Measurements from ENCODE around the gene SOX5.
A peak's percentile ranks its signal among the peaks of the same experiment; 100 is the strongest.
"Not testable (repeated sequence)": the region's sequence is repeated elsewhere in the genome, so short reads cannot be mapped to it uniquely, and the experiment has no call there.

Gene SOX5

DNA sequence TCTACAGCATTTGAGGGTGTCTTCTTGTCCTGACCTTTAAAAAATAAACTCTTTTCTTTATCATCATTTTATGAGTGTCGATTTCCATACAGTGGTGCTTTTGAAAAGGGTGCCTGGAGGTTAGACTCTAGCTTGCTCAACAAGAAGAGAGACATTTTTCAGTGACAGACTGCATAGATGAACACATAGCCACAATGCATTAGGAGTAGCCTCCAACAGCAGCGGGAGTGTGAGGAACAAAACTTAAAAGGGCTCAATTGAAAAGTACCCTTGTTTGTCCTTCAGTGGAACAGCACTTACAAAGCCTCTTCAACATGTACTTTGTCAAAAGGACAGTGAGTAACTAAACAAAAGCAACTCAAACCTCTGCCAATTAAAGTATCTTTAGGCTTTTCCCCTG, 119.3 kb downstream of the SOX5 start:
- DNase-seq: no peak

DNA sequence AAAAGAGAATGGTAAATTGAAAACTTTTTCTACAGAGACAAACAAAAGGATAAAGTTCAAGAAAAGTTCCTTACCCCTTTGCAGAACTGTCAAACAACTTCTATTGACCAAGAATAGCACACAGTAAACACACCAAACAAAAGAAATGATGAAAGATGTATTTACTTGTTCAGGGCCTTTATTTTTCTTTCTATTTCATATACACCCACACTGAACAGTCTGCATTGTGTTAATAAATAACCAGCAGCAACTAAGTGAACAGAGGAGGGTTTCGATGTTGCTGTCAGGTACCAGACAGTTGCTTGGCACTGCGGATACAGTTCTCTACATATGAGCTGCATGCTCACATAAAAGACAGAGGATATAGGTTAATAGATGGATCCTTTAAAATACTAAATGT, 122.1 kb downstream of the SOX5 start:
- DNase-seq: no peak

DNA sequence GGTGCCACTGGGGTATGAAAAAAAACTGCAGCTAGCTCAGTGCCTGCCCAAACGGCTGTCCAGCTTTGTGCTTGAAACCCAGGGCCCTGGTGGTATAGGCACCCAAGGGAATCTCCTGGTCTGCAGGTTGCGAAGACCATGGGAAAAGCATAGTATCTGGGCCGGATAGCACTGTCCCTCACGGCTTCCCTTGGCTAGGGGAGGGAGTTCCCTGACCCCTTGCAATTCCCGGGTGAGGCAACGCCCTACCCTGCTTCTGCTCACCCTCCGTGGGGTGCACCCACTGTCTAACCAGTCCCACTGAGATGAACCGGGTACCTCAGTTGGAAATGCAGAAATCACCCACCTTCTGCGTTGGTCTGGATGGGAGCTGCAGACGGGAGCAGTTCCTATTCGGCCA, 124.3 kb downstream of the SOX5 start:
- DNase-seq: not testable (repeated sequence)

DNA sequence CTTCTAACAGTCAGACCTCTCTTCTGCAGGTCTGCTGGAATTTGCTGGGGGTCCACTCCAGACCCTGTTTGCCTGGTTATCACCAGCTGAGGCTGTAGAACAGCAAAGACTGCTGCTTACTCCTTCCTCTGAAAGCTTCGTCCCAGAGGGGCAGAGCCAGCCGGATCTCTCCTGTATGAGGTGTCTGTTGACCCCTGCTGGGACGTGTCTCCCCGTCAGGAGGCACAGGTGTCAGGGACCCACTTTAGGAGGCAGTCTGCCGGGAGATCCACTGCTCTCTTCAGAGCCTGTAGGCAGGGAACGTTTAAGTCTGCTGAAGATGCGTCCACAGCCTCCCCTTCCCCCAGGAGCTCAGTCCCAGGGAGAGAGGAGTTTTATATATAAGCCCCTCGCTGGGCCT, 125.1 kb downstream of the SOX5 start:
- DNase-seq: no peak

DNA sequence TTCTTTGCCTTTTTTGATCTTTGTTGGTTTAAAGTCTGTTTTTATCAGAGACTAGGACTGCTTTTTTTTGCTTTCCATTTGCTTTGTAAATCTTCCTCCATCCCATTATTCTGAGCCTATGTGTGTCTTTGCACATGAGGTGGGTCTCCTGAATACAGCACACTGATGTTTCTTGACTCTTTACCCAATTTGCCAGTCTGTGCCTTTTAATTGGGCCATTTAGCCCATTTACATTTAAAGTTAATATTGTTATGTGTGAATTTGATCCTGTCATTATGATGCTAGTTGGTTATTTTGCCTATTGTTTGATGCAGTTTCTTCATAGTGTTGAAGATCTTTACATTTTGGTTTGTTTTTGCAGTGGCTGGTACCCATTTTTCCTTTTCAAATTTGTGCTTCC, 126.6 kb downstream of the SOX5 start:
- not testable (repeated sequence) for DNase-seq

DNA sequence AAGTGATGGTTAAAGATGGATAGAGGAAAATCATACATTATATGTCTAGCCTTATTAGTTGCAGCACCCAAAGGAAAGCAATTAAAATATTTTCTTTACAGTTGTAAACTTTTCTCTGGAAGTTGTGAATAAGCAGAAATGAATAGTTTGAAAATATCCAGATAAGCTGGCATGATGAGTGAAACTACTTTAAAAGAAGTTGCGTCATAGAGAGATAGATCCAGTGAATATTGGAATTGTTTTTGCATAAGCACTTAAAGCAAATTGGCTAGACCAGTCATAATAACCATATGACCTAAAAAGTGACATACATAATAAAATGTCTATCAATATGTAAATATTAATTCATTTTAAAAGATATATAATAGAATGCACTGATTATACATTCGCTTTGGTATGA, 132.1 kb downstream of the SOX5 start:
- no peak for DNase-seq

DNA sequence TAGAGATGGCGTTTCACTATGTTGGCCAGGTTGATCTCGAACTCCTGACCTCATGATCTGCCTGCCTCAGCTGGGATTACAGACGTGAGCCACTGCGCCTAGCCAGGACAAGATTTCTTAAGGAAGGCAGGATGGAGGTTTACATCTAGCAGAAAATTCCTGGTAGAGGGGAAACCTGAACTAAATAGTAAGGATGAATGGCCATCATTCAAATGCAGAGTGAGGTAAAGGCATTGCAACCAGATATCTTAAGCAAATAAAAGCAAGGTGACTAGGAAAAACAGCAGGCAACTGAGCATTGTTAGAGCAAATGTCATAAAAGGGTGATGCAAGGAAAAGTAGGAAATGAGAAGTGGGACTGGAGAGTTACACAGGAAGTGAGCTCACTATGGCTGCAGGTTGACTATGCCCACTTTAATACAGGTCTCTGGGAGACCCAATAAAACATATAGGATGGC, 133.0 kb downstream of the SOX5 start:
- DNase-seq: no peak

DNA sequence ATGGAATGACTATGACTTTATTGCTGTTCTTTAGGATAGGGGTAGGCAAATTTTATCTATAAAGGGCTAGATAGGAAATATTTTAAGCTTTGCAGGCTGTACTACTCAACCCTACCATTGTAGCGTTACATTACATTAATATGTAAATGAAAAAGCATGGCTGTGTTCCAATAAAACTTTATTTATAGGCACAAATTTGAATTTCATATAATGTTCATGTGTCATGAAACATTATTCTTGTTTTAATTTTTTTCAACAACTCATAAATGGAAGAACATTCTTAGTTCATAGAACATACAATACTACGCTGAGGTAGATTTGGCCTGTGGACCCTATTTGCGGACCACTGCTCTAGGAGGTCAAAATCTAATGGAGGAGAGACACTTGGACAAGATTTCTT, 133.7 kb downstream of the SOX5 start:
- DNase-seq: no peak

DNA sequence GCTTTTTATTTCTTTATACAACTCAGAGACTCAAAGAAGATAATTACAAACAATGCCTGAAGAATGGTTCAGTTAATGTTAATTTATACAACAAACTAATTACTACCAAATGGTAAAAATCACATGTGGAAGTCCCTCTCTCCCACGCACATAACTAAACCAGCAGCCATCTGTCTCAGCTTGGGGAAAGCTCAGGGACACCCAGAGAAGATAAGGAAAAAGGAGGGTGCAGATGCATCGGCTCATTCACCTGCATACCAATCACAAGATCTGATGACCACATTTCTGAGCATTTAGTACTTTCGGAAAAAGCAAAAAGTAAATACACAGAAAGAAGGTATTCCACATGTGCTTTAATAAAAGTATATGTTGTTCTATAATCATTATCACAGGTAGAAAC, 136.3 kb downstream of the SOX5 start:
- peak; percentile 20 for DNase-seq

DNA sequence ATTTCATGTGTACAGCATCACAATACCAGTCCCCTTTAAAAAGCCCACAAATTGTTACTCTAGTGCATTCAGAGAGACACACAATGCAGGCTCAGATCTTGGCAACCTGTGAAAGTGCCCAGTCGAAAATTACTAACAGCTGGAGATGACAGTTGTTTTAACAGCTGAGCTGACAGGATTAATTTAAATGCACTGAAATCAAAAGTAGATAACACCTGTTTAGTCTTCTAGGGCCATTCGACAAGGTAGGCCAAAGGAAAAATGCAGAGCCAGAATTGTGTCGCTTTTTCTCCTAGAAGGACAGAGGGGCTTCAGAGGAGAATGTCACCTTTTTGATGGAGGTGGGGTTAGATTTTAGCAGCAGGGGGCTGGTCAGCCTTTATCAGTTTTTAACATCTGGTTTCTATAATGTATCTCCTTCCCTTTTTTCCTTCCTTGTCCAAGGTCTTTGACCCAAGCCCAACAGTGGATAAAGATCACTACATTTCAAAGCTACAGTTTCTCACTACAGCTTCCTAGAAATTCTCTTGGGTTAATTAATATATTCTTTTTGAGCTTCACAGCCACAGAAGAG, 139.1 kb downstream of the SOX5 start:
- DNase-seq: peak; percentile 93

DNA sequence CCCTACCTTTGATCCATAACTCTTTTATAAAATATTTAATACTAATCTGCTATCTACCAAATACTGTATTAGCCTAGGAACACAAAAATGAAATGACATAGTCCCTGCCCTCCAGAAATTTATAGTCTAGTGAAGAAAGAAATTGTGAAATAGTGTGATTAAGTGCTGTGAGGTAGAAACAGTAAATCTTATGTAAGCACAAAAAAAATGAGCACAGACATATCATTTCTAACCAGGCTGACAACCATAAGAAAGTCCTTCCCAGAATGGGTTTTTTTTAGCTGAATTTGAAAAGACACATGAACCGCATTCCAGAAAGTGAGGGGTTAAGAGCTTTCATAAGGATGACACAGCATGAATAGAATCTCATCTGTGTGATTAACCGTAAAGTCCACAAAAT, 145.9 kb downstream of the SOX5 start:
- no peak for DNase-seq

DNA sequence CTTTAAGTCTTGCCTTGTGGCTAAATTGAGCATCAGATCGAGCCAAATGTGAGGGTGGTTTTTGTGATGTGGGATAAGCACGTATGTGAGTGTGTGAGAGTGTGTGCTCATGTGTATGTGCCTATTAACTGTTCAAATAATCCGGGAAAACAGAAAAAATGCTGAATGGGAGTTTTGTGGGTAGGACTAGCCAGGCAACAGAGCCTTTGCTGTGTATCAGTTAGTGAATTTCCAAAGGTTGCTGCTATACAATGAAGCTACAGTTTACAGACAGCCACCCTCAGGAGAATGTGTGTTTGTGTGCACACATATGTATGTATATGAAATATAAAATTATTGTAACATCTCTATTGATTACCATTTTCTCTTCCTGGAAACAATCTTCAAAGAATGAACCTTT, 154.0 kb downstream of the SOX5 start:
- DNase-seq: no peak

DNA sequence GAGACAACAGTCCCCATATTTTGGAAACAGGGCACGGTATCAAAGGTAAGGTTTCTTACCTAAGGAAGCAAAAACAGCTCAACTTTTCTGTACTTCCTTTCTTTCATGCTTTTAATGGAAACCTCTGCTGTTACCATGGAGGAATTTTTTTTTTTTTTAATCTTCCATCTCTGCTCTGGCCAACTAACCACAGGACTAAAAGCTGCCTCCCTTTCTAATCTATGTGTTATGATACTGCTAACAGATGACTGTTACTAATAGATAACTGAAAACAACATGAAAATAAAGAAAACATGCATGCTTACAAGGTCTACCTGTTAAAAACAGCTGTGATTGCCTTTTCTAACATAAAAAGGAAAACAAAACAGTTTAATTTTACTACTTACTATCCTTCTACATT, 168.4 kb downstream of the SOX5 start:
- no peak for DNase-seq

DNA sequence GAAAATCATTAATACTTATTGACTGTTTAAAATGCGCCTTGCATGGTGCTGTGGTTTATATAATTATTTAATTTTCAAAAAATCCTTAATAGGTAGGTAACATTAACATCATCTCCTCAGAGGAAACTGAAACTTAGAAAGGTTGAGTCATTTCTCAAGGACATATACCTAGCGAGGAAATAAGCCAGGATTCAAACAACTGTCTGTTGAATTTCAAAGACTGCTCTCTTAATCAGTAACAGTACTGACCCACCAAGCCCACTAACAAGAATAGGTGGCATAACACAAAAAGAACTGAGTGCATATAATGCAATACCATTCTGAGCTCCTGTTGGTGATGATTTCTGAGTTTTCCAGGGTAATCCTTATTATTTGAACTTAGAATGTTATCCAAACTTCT, 174.3 kb downstream of the SOX5 start:
- no peak for DNase-seq

DNA sequence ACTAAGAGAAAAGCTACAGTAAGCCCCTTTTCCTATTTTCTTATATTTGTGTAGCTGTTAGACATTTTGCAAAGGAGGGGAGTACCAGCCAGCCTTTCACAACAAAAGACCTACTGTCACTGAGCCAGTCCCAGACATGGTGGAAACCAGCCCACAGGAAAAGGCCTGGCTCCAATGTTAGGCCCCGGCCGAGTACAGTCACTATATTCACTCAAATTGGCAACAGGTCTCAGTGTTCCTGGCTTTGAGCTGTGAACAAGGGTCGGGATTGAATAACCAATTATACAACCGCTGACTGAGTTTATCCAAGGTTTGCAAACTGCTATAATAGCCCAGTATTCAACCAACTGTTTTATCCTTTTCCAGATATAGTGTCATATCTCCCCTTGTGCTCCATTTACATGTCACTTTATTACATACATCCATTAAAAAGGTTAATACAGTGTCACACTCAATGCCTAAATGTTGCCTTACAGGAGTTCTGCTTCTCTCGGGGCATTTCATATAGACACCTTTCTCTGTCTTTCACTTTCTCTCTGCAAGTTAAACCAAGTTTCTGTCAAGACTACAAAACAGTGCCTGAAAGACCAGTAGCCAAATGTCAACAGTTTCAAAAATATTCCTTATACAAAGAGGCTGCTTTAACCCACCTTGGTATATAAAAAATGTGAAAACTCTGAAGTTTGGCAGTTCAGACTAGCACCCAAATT, 178.1 kb downstream of the SOX5 start:
- no peak for DNase-seq

DNA sequence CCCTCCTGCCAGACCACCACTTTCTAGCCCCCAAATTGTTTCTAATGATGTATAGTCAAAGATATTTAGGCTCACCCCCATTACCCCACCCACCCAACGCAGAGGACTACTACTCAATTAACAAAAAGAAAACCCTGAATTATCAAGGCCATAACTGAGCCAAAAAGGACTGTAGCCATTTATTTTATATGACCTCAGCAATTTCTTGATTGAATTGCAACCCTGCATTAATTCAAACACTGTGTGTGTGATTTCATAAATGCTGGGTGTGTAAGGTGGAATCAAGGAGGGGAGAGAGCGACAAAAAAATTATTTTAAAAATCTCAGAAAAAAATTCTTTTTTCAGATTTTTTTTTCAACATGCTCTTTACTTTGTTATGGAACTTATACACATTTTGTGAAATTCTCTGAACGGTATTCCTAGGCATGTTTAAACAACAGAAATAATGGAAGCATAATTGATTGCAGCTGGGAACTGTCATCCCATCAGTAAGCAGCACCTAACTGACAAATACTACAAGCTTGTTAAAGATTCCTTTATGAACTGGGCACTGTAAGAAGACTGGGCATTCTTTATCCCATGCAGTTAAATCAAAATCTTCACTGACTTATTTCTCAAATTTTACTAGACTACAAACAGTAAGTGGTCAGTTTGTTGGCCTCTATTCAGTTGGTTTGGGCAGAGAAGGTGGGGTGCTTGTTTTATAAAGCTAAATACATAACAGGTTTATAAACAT, 179.1 kb downstream of the SOX5 start:
- DNase-seq: no peak

DNA sequence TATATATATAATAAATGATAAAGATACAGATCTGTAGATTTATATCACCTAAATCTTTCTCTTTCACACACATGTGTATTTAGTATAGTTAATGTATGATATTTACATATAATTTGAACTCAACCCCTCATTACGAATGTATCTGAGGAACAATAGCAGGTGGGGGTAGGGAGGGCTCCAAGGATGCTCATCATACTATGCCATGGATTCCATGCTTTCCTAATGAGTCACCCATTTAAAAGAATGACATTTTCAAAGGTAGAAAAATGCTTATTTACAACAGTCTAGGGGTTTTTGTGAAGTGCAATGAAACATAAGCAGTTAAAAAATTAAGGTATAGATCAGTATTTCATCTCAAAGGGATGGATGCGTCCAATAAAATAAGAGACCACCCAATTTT, 181.6 kb downstream of the SOX5 start:
- no peak for DNase-seq

DNA sequence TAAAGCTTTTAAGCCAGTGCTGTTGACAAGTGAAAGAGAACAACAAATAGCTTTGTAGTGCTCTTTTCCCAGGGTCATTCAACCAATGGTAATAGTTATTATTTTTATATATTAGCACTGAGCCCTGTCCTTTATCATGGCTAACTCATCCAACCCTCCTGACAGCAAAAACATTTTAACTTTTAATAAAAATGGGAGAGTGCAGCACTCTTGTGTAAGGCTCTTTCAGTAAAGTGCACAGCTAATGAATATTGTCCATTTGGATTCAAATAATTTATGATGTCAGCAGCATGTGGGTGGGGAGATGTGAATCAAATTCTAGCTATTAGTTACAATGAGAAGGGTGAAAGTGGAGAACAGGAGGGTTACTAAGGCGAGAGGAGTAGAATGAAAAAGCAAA, 185.7 kb downstream of the SOX5 start:
- DNase-seq: no peak

DNA sequence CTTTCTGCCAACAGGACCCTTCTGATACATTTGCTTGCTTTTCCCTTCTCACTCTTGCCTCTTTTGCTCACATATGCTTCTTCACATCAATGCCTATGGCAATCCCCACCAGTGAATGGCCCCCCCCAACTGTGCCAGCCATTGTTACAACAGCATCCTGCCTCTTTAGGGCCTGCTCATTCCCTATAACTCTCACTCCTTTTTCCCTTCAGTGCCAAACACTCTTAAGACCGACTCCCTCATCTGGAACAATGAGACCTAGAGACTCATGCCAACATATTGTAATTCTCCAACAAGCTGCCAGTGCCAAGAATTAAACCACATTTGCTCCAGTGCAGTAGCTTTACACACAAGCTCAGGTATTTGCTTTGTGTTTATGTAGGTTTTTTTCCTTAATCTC, 189.0 kb downstream of the SOX5 start:
- DNase-seq: peak; percentile 65

DNA sequence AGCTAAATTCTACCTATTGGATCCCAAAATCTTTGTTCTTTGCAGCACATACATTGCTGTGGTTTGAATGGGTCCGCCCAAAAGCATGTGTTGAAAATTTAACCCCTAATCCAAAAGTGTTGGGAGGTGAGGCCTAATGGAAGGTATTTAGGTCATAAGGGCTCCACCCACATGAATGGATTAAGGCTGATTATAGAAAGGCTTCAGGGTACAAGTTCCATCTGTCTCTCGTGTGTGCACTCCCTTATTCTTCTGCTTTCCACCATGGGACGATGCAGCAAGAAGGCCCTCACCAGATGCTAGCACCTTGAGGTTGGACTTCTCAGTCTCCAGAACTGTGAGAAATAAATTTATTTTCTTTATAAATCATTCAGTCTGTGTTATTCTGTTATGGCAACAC, 190.9 kb downstream of the SOX5 start:
- no peak for DNase-seq

DNA sequence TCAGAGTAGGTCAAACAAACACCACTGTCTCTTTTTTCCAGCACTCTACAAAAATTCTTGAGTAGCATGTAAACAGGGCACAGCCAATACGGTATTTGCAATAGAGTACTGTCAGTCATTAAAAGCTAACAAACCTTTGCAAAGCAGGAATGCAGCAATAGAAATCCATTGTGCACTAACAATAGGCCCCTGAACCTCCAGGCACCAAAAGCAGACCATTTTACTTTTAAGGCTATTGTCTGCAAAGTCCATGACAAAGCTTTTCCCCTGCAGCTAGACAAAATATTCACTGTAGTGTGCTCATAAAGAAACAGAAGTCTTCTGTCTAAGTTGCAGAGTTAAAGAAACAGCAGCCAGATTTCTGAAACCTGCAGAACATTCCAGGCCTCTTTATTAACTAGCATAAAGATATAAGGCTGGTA, 191.9 kb downstream of the SOX5 start:
- DNase-seq: no peak

DNA sequence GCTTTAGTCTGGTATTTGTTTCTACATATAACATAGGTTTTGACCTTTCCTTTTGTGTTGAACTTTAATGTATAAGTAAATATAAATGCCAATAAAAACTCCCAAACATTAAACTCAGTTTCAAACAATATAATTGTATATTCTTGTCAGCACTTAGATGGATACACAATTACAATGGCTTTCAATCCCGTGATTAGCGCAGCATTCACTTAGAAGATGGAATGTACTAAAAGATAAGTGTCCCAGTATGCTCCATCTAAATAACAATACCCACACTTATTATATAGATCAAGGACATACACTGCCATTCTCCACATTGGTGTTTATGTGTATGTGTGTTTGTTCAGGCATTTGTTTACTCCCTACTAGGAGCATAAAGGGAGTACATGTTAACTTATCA, 193.1 kb downstream of the SOX5 start:
- DNase-seq: no peak

DNA sequence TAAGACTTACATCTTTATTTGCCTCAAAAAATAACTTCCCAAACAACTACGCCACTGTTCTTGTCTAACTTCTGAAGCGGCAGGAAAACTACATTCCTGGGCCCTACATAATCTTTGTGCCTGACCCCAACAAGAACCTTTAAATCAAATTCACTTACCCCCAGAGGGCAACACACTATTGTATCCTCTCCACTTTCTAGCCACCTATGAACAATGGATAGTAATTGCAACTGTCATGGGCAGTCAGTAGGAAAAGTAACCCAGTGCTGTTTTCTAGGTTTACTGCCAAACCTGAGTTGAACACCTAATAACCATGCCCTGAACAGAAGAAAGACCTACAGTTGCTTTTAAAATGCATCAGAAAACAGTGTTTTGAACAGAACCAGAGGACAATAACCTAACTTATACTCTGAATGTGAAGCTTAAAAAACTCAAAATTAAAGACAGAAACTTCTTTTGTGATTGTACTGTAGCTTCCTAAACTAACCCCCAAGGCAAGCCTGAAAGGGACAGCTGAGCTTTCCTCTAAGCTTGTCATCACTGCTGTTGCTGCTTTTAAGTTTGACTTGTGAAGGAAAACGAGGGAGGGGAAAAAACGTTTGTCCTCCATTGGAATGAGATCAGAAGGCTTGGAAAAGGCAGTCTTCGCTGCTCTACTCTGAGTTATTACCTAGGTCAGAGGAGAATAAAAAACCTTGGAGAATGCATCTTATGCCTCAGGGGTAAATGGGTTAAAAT, 195.7 kb downstream of the SOX5 start:
- DNase-seq: no peak

DNA sequence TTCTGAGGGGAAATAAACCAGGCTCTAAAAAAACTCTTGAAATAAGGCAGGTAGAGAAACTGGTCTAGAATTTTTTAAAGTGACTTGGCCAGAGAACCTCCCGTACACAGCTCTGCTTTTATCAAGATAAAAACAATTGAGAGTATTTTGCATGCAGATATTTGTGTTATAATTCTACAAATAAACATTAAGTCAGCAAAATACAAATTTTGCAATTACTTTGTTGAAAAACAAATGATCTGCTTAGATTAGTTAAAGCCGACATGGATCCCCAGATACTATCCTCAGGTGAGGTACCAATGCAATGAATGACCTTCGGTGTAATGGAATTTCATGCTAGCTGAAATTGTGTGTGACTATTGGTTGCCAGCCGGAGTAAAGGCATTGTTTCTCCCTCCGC, 197.2 kb downstream of the SOX5 start:
- DNase-seq: no peak

Data from NCI-H1694 treated with DMSO at 0.1 percent for 48 hours (cell line).